NCI-H345 treated with DMSO at 0.1 percent for 48 hours (cell line): ENCODE measurements around the gene PABPN1L.

Experiments
- DNase-seq: peaks from one replicate; lab custom pipeline; 2025; ENCODE audit not compliant: unreplicated experiment; lab: John Stamatoyannopoulos, UW

PABPN1L gene

GRCh38 chr16:88884569-88885271, 18.3 kb upstream of the PABPN1L start:
- DNase-seq, result no peak

GRCh38 chr16:88883946-88884345, 17.5 kb upstream of the PABPN1L start:
- no peak for DNase-seq

GRCh38 chr16:88883117-88883895, 16.8 kb upstream of the PABPN1L start:
- DNase-seq, result no peak

- no peak for DNase-seq
These were observed 16.0 kb upstream of the PABPN1L start for GRCh38 chr16:88882358-88883030.

- DNase-seq, result no peak
These were observed 15.4 kb upstream of the PABPN1L start for GRCh38 chr16:88881675-88882357.

GRCh38 chr16:88881007-88881615, 14.7 kb upstream of the PABPN1L start:
- no peak for DNase-seq

GRCh38 chr16:88880226-88881006, 14.0 kb upstream of the PABPN1L start:
- no peak for DNase-seq

GRCh38 chr16:88879788-88880055, 13.3 kb upstream of the PABPN1L start:
- no peak for DNase-seq

GRCh38 chr16:88878967-88879787, 12.7 kb upstream of the PABPN1L start:
- DNase-seq, result no peak

- no peak for DNase-seq
These were observed 11.9 kb upstream of the PABPN1L start for GRCh38 chr16:88878356-88878755.

GRCh38 chr16:88877564-88878289, 11.3 kb upstream of the PABPN1L start:
- no peak for DNase-seq

GRCh38 chr16:88876942-88877526, 10.6 kb upstream of the PABPN1L start:
- DNase-seq, result no peak

GRCh38 chr16:88875703-88876234, 9.3 kb upstream of the PABPN1L start:
- DNase-seq, result no peak

GRCh38 chr16:88874938-88875599, 8.6 kb upstream of the PABPN1L start:
- DNase-seq, result no peak

GRCh38 chr16:88872650-88873331, 6.3 kb upstream of the PABPN1L start:
- no peak for DNase-seq

- DNase-seq, result no peak
These were observed 5.4 kb upstream of the PABPN1L start for GRCh38 chr16:88871730-88872416.

- DNase-seq, result no peak
These were observed 4.9 kb upstream of the PABPN1L start for GRCh38 chr16:88871349-88871702.
